DND-41 (cell line): ENCODE measurements around the gene SPNS2.

ENCODE experiments used
- ATAC-seq: fragments of 200-7000 bp; cut with Tn5 transposase; 3 replicates; pipeline ENCODE4 v1.9.1; 2021; ENCODE audit warnings: low read depth; ENCODE audit not compliant: insufficient read depth
- DNase-seq: peaks from one replicate; pipeline ENCODE4 v3.0.0-alpha.2; 2020
- H2AFZ ChIP-seq: 2 replicates; pipeline ENCODE4 v1.6.0; 2012; ENCODE audit warnings: low read depth, low read length
- H3K27ac ChIP-seq: 2 replicates; pipeline ENCODE4 v1.5.1; 2012; ENCODE audit warnings: low read length, inconsistent platforms
- H3K27me3 ChIP-seq: fragments of 200-600 bp; sonication (generic); 2 replicates; pipeline ENCODE4 v1.6.0; 2012; ENCODE audit warnings: low read length, mild to moderate bottlenecking, inconsistent platforms; ENCODE audit not compliant: insufficient read depth, poor library complexity
- H3K36me3 ChIP-seq: 2 replicates; pipeline ENCODE4 v1.5.1; 2012; ENCODE audit warnings: low read length, inconsistent platforms; ENCODE audit not compliant: insufficient read depth
- H3K4me1 ChIP-seq: 2 replicates; pipeline ENCODE4 v1.5.1; 2012; ENCODE audit warnings: mild to moderate bottlenecking, low read length; ENCODE audit not compliant: insufficient read depth
- H3K4me2 ChIP-seq: 2 replicates; pipeline ENCODE4 v1.6.0; 2012; ENCODE audit warnings: mild to moderate bottlenecking, moderate library complexity, low read length, inconsistent platforms; ENCODE audit not compliant: insufficient read depth
- H3K4me3 ChIP-seq, 2 experiments: fragments of 200-600 bp in 1 of 2; shearing (Covaris generic) in 1 of 2; 2 replicates each; pipeline ENCODE4 v1.5.1; 2012 to 2016; ENCODE audit warnings: inconsistent platforms in 2 of 2, low read length in 2 of 2, mild to moderate bottlenecking in 2 of 2, low read depth in 1 of 2, moderate library complexity in 1 of 2
- H3K79me2 ChIP-seq: 2 replicates; pipeline ENCODE4 v1.6.0; 2012; ENCODE audit warnings: low read length, inconsistent platforms; ENCODE audit not compliant: insufficient read depth
- H3K9ac ChIP-seq: 2 replicates; pipeline ENCODE4 v1.6.0; 2012; ENCODE audit warnings: low read depth, mild to moderate bottlenecking, inconsistent platforms, low read length, moderate library complexity
- H3K9me3 ChIP-seq: 2 replicates; pipeline ENCODE4 v1.5.1; 2012; ENCODE audit warnings: low read length, moderate library complexity, mild to moderate bottlenecking, inconsistent platforms; ENCODE audit not compliant: insufficient read depth, severe bottlenecking
- H4K20me1 ChIP-seq: 2 replicates; pipeline ENCODE4 v1.6.0; 2012; ENCODE audit warnings: low read length; ENCODE audit not compliant: insufficient read depth
- EZH2 ChIP-seq: IDR thresholded peaks from 3 replicates; pipeline ENCODE4 v1.6.1; 2012; ENCODE audit warnings: borderline replicate concordance, low read depth, mild to moderate bottlenecking, moderate library complexity, low read length, inconsistent platforms; ENCODE audit not compliant: severe bottlenecking
- TF ChIP-seq, protein P1 (sequence below): IDR thresholded peaks from 2 replicates; pipeline ENCODE4 v1.5.1; 2012; ENCODE audit warnings: borderline replicate concordance, low read length, moderate library complexity, mild to moderate bottlenecking; ENCODE audit not compliant: poor library complexity, severe bottlenecking; ENCODE audit errors: extremely low read depth

SPNS2 gene

DNA sequence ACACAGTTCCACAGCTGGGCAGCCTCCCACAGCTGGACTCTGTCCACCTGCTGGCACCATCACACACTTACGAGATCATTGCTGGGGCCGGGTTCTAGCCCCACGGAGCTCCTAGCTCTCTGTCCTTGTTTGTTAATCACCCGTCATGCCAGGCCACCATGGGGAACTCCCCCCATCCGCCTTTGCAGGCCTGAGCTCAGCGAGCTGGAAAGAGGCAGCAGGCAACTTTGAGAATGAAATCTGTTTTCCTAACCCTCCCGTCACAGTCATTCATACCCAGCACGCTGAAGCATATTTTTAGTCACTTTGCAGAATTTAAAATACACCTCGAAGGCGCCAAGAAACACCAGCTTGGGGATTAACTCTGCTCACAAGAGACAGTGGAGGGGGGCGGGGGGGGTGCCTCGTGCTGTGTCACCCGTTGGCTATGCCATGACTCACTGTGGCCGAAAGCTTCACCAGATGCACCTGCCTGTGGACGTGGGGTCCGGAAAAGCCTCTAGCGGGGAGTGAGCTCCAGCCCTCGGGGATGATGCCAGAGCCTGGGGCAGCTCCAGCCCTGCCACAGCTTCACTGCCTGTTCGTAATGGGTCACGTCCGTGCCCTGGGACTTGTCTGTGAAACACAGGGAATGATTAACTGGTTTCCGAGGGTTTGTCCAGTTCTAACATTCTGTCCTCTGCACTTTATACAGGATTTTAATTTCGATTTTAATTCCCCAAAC, 1.4 kb upstream of the SPNS2 start:
- H3K9me3 ChIP-seq = no peaks in the 10 kb centered on the region
- ATAC-seq (no peak), DNase-seq (no peak)
- no peaks in the 10 kb centered on the region for H3K79me2 ChIP-seq
- H3K4me3 ChIP-seq = no peak overlapping the region
- H3K4me1 ChIP-seq = peaks cover 24% of the 10 kb centered on the region
- peaks cover 28% of the 10 kb centered on the region for H3K27me3 ChIP-seq
- no peak overlapping the region for H3K4me2 ChIP-seq
- no peak overlapping the region for H3K9ac ChIP-seq
- no peak overlapping the region for H2AFZ ChIP-seq
- TF ChIP-seq, protein P1, sequence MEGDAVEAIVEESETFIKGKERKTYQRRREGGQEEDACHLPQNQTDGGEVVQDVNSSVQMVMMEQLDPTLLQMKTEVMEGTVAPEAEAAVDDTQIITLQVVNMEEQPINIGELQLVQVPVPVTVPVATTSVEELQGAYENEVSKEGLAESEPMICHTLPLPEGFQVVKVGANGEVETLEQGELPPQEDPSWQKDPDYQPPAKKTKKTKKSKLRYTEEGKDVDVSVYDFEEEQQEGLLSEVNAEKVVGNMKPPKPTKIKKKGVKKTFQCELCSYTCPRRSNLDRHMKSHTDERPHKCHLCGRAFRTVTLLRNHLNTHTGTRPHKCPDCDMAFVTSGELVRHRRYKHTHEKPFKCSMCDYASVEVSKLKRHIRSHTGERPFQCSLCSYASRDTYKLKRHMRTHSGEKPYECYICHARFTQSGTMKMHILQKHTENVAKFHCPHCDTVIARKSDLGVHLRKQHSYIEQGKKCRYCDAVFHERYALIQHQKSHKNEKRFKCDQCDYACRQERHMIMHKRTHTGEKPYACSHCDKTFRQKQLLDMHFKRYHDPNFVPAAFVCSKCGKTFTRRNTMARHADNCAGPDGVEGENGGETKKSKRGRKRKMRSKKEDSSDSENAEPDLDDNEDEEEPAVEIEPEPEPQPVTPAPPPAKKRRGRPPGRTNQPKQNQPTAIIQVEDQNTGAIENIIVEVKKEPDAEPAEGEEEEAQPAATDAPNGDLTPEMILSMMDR = no peak
- TF ChIP-seq EZH2 = no peak
- H3K36me3 ChIP-seq = no peaks in the 10 kb centered on the region
- H4K20me1 ChIP-seq = peaks cover 41% of the 10 kb centered on the region
- H3K27ac ChIP-seq = no peak overlapping the region

DNA sequence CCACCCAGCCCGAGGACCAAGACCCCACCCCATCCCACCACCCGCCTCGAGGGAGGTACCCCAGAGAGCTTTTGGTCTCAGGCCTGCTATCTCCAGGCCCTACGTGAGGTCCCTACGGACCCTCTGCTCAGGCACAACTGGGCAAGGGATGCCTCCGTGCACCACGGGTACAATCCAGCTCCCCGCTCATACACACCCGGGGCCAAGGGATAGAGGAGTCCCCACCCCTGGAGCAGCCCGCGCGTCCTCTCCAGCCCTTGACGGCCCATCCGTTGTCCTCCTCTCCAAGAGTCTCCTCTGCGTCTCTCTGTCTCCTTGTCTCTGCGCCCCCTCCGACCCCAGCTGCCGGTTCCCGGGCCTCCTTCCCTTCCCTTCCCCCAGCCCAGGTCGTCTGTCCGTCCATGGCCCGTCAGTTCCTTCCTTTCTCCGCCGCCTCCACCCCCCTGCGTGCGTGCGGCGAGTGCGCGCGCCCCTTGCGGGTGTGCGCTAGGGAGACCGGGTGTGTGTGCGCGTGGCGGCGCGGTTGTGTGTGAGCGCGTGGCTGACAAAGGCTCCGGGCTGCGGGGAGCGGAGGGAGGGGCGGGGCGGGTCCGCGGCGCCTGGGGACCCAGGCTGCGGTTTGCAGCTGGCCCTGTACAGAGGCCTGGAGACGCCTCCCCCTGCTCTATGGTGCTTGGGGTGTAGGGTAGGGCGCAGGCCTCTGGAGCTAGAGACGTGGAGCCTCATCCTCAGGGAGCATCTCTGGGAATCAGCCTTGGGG, 930 bp downstream of the SPNS2 start:
- ATAC-seq = peak; percentile 37
- TF ChIP-seq, protein P1 = no peak
- TF ChIP-seq EZH2 = peak; percentile 88
- Histone ChIP-seq H3K9ac (peak overlapping the region; percentile 42; the same call in 1 of the 2 replicates), H4K20me1 (peaks cover 43% of the 10 kb centered on the region), H3K79me2 (no peaks in the 10 kb centered on the region), H3K4me1 (peaks cover 27% of the 10 kb centered on the region), H3K9me3 (no peaks in the 10 kb centered on the region), H2AFZ (peak overlapping the region; percentile 47; the same call in 1 of the 2 replicates), H3K27me3 (peaks cover 28% of the 10 kb centered on the region), H3K4me3 (peak overlapping the region; percentile 14 to 54; a peak in 3 of 4 replicates), H3K36me3 (no peaks in the 10 kb centered on the region), H3K4me2 (peak overlapping the region; percentile 92), H3K27ac (no peak overlapping the region)
- peak; percentile 50 for DNase-seq

DNA sequence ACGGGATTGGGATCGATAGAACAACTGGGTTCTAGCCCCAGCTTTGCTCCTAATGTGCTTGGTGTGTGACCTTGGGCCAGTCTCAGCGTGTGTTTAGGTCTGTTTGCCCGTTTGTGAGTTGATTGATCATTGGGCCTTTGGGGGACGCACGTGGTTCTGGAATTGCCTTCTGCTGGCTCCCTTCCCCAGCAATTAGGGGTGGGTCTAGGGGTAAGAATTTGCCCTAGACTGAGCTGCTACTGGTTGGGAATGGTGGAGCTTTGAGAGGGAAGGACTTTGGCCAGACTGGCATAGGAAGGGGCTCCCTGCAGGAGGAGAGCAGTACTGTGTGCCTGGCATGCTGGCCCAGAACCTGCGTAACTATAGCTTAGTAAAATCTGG, 1.5 kb downstream of the SPNS2 start:
- H3K27me3 ChIP-seq = peaks cover 28% of the 10 kb centered on the region

More for the DNA sequence above, 1.5 kb downstream of the SPNS2 start:
- peak overlapping the region; percentile 92 for H3K4me2 ChIP-seq
- no peak overlapping the region for H3K27ac ChIP-seq
- ATAC-seq (no peak), DNase-seq (no peak)
- H3K4me3 ChIP-seq = peak overlapping the region in 1 of 2 experiments; percentile 54; a peak in 2 of 4 replicates
- peaks cover 43% of the 10 kb centered on the region for H4K20me1 ChIP-seq
- TF ChIP-seq, protein P1 = no peak
- no peak for TF ChIP-seq EZH2
- no peaks in the 10 kb centered on the region for H3K36me3 ChIP-seq
- peaks cover 27% of the 10 kb centered on the region for H3K4me1 ChIP-seq
- no peak overlapping the region for H2AFZ ChIP-seq
- H3K79me2 ChIP-seq = no peaks in the 10 kb centered on the region
- H3K9ac ChIP-seq = peak overlapping the region; percentile 42; the same call in 1 of the 2 replicates
- H3K9me3 ChIP-seq = no peaks in the 10 kb centered on the region
